OCI-M2 (cell line): ENCODE measurements around the gene ETS2.

Source experiments
- DNase-seq: peaks from one replicate; lab custom pipeline; 2025; ENCODE audit not compliant: unreplicated experiment; lab: John Stamatoyannopoulos, UW

The ETS2 gene

DNA sequence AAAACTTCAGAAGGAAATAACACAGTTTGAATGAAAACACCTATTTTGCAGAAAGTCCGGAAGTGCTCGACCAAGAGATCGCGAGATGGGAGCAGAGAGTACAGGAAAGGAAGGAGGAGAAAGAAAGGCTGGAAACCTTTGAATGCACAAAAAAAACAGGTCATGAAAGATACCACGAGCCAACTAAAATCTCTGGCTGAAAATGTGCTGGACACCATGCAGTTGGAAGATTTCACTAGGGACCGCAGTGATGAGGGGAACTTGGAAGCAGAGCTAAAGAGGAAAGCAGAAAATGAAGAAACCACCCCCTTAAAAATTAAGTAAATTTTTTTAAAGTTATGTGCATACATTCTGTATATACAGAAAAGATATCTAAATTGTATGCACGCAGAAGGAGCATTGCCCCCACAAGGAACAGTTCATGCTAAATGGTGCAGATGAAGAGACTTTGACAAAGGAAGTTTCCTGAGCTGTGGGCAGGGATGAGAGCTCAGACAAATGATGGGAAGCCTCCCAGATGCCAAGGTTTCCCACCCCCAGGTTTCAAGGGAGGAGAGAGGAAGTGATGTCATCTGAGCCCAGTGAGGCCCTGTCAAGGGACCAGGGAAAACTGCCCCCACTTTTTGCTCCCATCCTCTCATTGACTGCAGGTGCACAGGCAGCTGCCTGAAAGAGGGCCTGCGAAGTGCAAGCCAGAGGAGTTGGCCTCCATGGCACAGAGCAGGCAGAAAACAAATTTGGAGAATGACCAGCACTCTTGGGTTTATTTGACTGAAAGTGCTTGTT lies 52.5 kb downstream of the ETS2 start:
- DNase-seq = no peak

DNA sequence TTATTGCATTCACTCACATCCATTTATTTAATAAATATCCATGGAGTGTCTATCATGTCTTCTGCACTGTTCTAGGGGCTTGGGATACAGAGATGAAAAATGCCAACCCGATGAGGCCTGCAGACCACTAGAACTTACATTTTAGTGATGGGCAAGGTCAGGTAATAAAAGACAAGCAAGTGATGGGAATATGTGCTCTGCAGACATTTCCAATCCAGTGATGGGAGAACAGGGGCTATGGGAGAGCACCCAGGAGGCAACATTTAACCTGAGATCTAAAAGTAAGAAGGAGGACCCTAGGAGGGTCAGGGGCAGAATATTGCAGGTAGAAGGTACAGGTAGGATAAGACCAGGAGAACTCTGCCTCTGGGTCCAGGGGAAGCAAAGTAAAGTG lies 53.1 kb downstream of the ETS2 start:
- DNase-seq = no peak

DNA sequence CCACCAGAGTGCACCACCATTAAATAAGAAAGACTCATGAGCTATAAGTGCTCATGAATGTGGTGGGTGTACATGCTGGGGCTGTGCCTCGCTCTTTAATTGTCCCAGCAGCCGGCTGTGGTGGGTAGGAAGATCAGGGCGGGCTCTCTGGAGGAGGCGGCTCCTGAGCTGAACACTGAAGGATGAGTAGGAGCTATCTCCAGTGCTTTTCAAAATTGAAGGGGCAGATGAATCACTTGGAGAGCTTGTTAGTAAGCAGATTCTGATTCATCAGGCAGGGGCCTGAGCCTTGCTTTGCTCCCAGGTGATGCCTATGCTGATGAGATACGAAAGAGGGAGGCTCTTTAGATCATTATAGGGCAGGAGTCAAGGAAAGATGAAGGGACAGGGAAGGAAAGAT lies 54.1 kb downstream of the ETS2 start:
- DNase-seq = no peak

DNA sequence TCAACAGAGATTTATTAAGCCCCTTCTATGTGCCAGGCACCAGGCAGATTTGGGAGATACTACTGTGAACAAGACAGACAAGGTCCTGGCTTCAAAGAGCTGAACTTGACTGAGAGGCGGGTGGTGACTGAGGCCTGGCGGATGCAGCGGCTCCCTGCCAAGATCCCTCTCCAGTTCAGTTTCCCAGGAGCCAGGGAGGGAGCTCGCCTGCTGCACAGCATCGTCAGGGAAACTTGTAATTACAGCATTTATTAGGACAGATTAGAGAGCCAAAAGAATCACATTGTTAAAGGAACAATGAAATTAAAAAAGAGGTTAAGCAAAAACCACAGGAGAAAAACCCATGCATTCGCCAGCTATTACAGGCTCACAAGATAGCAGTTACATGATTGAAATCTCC lies 55.3 kb downstream of the ETS2 start:
- DNase-seq = no peak

DNA sequence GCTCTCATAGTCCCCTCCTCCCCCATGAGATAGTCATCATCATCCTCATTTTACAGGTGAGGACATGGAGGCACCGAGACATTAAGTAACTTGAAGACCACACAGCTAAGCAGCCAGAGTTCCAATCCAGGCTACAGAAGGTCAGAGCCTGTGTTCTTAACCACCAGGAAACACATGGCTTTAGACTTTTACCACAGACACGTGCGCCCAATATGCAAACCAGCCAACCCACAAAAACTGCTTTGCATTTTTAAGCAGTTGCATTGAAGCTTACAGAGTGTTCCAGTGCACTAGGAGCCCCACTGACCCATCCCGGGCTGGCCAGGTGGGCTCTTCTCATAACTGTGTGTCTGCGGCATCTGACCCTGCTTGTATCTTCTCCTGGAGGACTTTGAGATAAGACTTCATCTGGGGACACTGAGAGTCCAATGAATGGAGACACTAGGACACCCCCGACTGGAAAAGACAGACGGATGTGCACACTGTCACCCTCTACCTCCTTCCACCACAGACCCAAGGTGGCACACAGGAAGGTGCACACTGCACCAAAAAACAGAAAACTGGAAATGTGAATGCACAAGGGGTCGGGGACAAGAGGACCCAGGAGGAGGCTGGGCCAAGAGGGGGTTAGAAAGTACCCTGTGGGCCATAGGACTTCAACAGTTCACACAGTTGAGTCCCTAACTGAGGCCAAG lies 56.4 kb downstream of the ETS2 start:
- DNase-seq = no peak

DNA sequence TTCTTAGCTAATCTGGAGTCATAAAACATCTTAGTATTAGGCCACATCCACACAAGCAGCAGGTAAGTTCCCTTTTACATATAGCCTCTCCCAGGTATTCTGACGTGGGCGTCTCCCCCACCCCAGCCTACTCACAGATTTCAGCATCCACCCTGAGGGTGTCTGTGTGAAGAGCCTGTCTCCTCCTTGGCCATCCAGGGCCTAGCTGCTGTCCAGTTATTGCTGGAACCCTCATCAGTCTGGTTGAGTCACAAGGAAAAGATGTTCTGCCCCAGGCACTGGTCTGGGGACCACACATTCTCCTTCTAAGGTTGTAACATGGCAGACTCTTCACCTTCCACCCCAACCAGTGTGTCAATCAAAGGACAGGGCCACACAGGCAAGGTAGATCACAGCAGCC lies 57.6 kb downstream of the ETS2 start:
- DNase-seq = no peak

DNA sequence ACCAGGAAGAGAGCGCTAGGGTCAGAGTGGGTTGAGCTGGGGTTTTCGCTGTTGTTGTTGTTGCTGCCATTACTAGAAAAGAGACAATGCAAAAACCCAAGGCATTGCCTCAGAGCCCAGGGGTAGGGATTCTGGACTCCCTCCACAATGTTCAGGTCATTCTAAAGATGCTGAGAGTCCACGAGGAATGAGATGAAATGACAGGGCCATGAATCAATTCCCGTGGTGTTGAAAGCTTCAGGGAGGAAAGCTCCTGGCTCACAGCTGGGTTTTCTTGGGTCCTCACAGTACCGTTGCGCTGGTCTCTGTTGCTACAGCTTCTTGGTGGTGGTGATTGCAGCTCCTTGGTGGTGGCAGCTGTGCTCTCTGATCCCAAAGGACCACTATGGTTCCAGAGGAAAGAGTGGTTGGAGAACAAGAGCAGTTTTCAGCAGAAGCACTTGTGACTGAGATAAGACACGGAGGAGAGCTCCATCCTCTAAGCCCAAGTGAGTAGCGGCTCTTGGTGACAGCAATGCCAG lies 58.2 kb downstream of the ETS2 start:
- DNase-seq = no peak

DNA sequence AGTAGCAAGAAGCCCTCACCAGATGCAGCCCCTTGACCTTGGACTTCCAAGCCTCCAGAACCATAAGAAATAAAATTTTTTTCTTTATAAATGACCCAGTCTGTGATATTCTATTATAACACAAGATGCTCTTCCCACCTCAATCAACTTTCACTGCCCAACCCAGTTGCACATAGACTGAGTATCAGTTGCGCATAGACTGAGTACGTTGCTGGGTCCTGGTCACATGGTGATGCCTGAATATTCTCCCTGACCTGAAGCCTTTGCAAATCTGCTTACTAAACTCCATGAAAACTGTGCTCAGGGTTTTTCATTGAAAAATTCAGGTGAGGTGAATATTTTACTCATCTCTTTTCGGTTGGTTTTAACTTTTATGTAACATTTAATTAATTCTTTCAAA lies 59.2 kb downstream of the ETS2 start:
- DNase-seq = no peak

DNA sequence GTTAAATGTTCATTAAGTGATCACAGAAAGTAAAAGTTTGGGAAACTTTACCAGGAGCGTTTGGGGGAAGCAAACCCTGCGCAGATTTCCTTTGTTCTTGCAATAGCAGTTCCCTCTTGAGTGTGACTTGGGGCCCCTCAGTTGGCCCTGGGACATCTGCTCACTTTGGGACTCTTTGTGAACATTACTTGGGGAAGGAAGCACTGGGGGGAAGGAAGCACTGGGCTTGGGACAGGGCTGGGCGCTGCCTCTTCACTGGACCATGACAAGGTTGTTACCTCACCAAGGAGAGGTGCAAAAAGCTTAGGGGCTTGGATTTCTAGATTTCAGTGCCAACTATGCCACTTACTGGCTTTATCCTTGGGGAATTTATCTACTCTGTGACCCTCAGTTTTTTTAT lies 63.5 kb downstream of the ETS2 start:
- no peak for DNase-seq

DNA sequence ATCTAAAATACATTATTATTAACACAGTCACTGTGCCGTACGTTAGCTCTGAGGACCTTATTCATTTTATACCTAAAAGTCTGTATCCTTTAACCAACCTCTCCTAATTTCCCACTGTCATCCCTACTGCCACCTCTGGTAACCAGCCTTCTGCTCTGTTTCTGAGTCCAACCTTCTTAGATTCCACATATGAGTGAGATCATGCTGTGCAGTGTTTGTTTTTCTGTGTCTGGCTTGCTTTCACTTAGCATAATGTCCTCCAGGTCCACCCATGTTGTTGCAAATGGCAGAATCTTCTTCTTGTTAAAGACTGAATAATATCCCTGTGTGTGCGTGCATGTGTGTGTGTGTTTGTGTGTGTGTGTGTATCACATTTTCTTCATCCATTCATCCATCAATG lies 64.2 kb downstream of the ETS2 start:
- no peak for DNase-seq
